Measurements from ENCODE around the gene IFNL2.
"Not testable (repeated sequence)": the region's sequence is repeated elsewhere in the genome, so short reads cannot be mapped to it uniquely, and the experiment has no call there.

Gene IFNL2

DNA sequence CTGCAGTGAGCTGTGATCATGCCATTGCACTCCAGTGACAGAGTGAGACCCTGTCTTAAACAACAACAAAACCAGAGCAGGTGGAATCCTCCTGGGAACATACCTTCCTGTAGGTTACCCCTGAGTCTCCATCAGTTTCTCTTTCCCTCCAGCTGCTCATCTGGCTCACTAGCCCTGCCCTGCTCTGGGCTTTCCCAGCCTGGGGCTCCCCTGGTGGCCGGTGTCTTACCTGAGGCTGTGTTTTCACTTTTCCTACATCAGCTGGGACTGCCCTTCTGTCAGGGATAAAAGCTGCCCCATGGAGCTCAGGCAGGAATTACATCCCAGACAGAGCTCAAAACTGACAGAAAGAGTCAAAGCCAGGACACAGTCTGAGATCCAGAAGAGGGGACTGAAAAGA, at the start of gene IFNL2:
TSS of gene IFNL2 (plus strand) at position 312 of the 400 bp plus-strand sequence. CDS start 173 bp downstream, outside the sequence.
- DNase-seq (ENCODE audit: insufficient read length, low spot score); FAIRE-seq: not testable (repeated sequence)

DNA sequence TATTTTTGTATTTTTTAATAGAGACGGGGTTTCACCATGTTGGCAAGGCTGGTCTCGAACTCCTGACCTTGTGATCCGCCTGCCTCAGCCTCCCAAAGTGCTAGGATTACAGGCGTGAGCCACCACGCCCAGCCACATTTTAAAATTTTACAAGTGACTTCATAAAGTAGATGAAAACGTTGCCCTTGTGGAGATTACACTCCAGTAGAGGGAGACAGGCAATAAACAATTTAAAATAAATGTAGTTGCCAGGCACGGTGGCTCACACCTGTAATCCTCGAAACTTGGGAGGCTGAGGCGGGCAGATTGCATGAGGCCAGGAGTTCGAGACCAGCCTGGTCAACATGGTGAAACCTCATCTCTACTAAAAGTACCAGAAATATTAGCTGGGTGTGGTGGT, 49.1 kb upstream of the IFNL2 start:
- FAIRE-seq; DNase-seq (ENCODE audit: insufficient read length, low spot score): not testable (repeated sequence)

DNA sequence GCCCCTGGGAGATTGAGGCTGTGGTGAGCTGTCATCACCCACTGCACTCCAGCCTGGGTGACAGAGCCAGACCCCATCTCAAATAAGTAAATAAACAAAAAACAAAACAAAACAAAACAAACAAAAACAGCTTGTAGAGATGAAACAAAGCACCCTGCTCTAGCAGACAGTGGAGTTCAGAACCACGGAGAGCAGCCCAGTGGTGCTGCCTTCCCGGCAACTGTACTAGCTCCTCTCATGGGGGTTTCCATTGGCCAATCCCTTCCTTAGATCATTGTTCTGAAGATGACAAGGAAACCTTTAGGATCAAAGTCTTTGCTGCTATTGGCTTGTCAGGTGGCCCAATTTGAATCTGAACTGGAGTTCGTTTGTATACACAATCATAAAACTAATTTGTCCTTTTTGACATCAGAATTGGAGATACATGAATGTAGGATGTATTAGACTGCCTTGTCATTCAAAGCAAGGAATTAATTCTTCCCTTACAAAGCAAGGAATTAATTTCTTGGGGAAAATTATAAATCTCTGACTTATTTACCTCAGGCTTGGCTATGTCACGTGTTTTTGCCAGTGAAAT, 44.4 kb upstream of the IFNL2 start:
- TF ChIP-seq, protein P1, sequence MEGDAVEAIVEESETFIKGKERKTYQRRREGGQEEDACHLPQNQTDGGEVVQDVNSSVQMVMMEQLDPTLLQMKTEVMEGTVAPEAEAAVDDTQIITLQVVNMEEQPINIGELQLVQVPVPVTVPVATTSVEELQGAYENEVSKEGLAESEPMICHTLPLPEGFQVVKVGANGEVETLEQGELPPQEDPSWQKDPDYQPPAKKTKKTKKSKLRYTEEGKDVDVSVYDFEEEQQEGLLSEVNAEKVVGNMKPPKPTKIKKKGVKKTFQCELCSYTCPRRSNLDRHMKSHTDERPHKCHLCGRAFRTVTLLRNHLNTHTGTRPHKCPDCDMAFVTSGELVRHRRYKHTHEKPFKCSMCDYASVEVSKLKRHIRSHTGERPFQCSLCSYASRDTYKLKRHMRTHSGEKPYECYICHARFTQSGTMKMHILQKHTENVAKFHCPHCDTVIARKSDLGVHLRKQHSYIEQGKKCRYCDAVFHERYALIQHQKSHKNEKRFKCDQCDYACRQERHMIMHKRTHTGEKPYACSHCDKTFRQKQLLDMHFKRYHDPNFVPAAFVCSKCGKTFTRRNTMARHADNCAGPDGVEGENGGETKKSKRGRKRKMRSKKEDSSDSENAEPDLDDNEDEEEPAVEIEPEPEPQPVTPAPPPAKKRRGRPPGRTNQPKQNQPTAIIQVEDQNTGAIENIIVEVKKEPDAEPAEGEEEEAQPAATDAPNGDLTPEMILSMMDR (IDR thresholded peaks at IDR 0.05; ENCODE audit: insufficient read depth, missing control alignments): no peak
- FAIRE-seq: no peak
- DNase-seq (ENCODE audit: insufficient read length, low spot score): no peak

DNA sequence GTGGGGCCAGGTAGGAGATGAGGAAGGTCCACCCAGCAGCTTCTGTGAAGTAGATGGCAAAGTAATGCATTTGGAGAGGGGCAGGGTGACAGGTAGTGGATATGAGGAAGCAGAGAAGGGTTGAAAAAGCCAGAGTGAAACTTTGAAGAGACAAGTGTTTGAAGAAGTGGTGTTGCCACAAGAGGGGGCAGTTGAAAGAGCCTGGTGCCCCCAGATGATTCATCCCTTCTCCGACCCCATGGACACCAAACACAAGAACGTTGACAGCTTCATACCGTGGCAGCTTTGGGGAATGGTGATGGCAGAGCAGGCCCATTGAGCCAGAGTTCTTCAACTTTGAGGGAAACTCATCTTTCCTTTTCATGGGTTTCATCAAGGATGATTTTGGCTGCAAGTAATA, 43.3 kb upstream of the IFNL2 start:
- TF ChIP-seq, protein P1 (IDR thresholded peaks at IDR 0.05; ENCODE audit: insufficient read depth, missing control alignments): no peak
- FAIRE-seq (no peak), DNase-seq (ENCODE audit: insufficient read length, low spot score) (no peak)

DNA sequence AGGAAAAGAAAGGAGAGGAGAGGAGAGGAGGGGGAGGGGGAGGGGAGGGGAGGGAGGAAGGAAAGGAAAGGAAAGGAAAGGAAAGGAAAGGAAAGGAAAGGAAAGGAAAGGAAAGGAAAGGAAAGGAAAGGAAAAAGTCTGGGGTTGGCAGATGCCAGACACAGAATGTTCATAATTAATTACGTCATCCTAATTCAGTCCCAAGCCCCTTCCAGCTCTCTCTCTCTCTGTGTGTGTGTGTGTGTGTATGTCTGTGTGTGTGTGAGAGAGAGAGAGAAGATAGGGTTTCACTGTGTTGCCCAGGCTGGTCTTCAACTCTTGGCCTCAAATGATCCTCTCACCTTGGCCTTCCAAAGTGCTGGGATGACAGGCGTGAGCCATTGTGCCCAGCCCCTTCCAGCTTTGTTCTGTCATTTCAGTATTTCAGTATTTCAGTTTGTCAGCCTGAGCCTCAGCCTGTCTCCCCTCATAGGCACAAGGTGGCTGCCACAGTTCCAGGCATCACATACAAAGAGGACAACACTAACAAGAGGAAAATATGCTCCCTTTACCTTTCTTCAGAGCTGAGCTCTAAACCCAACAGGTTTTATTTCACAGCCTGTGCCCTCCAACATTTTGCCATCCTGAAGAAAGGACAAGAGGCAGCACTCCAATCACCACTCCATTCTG, 38.0 kb upstream of the IFNL2 start:
- DNase-seq (ENCODE audit: insufficient read length, low spot score) (no peak), FAIRE-seq (no peak)
- TF ChIP-seq, protein P1 (IDR thresholded peaks at IDR 0.05; ENCODE audit: insufficient read depth, missing control alignments): no peak

DNA sequence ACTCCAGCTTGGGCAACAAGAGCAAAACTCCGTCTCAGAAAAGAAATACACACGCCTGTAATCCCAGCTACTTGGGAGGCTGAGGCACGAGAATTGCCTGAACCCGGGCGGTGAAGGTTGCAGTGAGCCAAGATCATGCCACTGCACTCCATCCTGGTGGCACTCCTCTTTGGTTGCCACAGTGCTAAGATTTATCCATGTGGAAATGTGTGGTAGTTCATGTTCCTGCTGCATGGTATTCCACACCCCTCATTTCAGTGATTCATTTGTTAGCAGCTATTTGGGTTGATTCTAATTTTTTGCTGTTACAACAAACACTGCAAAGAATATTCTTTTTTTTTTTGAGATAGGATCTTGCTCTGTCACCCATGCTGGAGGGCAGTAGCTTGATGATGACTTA, 35.5 kb upstream of the IFNL2 start:
- FAIRE-seq: no peak
- no peak for DNase-seq (ENCODE audit: insufficient read length, low spot score)
- TF ChIP-seq, protein P1 (IDR thresholded peaks at IDR 0.05; ENCODE audit: insufficient read depth, missing control alignments): no peak

DNA sequence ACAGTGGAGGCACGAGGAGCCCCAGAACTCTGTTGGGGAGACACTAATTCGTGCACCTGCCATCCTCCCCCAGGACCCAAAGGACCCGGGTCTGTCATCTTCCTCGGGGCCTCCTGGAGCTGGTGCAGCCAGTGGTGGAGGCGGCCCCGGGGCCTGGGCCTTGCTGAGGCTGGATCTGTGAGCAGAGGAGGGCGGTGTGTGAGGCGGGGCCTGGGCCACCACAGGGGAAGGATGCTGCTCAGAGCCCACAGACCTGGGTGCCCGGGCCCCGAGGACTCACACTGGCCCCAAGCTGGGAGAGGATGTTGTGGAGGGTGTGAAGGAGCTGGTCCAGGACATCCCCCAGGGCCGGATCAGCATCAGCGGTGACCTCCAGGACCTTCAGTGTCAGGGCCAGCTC, 31.7 kb upstream of the IFNL2 start:
- FAIRE-seq: no peak
- DNase-seq (ENCODE audit: insufficient read length, low spot score): no peak
- TF ChIP-seq, protein P1 (IDR thresholded peaks at IDR 0.05; ENCODE audit: insufficient read depth, missing control alignments): no peak

Data from D721Med (cell line).